ENCODE results near the gene E2F7. TPM values are rescaled to one million over a fixed set of nuclear protein-coding genes. Genes with fewer than 3 reads are reported as not detected.

Gene E2F7
- total and polyA plus RNA-seq, 2 of the 8 experiments (the other 6 are each of a cell fraction or from before 2014, with no cell fraction given), result 8.8 to 18.5 TPM

- no peak overlapping the region for H4K5ac ChIP-seq (ENCODE audit: insufficient read length, low read depth, low read length)
- H3K4me3 ChIP-seq (ENCODE audit: extremely low read depth in 1 of 4, insufficient read depth in 2 of 4, low read depth in 3 of 4, low read length in 4 of 4), result no peak overlapping the region
- no peak overlapping the region for H3K9ac ChIP-seq (replicated peaks in 1 of 4; ENCODE audit: extremely low read depth in 1 of 4, low read depth in 3 of 4, low read length in 3 of 4)
- no peak overlapping the region for H3K56ac ChIP-seq (replicated peaks; ENCODE audit: insufficient read length, low read depth, low read length)
- H3K23me2 ChIP-seq (ENCODE audit: low read depth, low read length), result no peaks in the 10 kb centered on the region
- POLR2A ChIA-PET (ENCODE audit: partially characterized antibody), result no interaction called here
- DNase-seq (ENCODE audit: low read depth in 1 of 2, low spot score in 2 of 2), result no peak
- CTCF ChIA-PET (ENCODE audit: partially characterized antibody), result interaction anchor here (2.3 kb wide), 1 partner anchor 16 kb away, joined by 5 read pairs; no protein-coding TSS in a partner anchor
- H3K27ac ChIP-seq (ENCODE audit: low read depth, low read length), result no peak overlapping the region
- H2BK15ac ChIP-seq (ENCODE audit: low read length), result no peak overlapping the region
- H3K18ac ChIP-seq (ENCODE audit: extremely low read depth, low read length), result no peak overlapping the region
- H3K4me2 ChIP-seq (ENCODE audit: insufficient read depth in 1 of 2, low read depth in 2 of 2, low read length in 2 of 2), result no peak overlapping the region
- H2BK20ac ChIP-seq (ENCODE audit: low read length), result no peak overlapping the region
- no peak for TF ChIP-seq EZH2 (IDR thresholded peaks at IDR 0.05; ENCODE audit: low read depth, low read length, severe bottlenecking)
- TF ChIP-seq BCL11A (IDR thresholded peaks at IDR 0.05; ENCODE audit: low read depth in 2 of 2, low read length in 2 of 2), result no peak
- no peak for TF ChIP-seq GABPA (IDR thresholded peaks at IDR 0.05; ENCODE audit: borderline replicate concordance, insufficient read depth, low read length)
- H4K20me1 ChIP-seq (replicated peaks in 1 of 2; ENCODE audit: control insufficient read depth in 1 of 2, insufficient read depth in 2 of 2, low read length in 2 of 2), result no peaks in the 10 kb centered on the region
- WGBS, 2 experiments (ENCODE audit: extremely low coverage in 1 of 2, insufficient coverage in 1 of 2, insufficient read length in 1 of 2, insufficient replicate concordance in 2 of 2, low coverage in 1 of 2, low lambda C conversion rate in 2 of 2, missing lambda C conversion rate in 1 of 2), result 93% methylated on average over 18 of the region's 26 CpGs; no CpG with 5 or more reads in 1 of the 2 experiments
- no peak overlapping the region for H2AK5ac ChIP-seq (ENCODE audit: low read depth, low read length)
- peaks cover 2 to 3% of the 10 kb centered on the region in 2 experiments for H3K9me3 ChIP-seq (ENCODE audit: insufficient read depth in 2 of 2, low read depth in 1 of 2, low read length in 1 of 2)
- no peaks in the 10 kb centered on the region for H3K4me1 ChIP-seq (replicated peaks in 1 of 4; ENCODE audit: control insufficient read depth in 3 of 4, insufficient read depth in 4 of 4, low read length in 3 of 4)
- no peaks in the 10 kb centered on the region for H3K36me3 ChIP-seq (ENCODE audit: control insufficient read depth in 2 of 4, insufficient read depth in 4 of 4, low read length in 3 of 4)
- no peak overlapping the region for H2AFZ ChIP-seq (ENCODE audit: low read length)
- no peak overlapping the region for H3K23ac ChIP-seq (ENCODE audit: insufficient read length)
- no peaks in the 10 kb centered on the region for H3K79me2 ChIP-seq (ENCODE audit: control insufficient read depth in 1 of 2, insufficient read depth in 2 of 2, low read length in 2 of 2)
- no peak overlapping the region for H3K4ac ChIP-seq (replicated peaks; ENCODE audit: insufficient read length, low read depth, low read length)
- H2BK5ac ChIP-seq (ENCODE audit: low read depth, low read length), result no peak overlapping the region
- no peak overlapping the region for H2BK120ac ChIP-seq (replicated peaks; ENCODE audit: low read depth, low read length)
- no peak for FAIRE-seq
- H3K14ac ChIP-seq (ENCODE audit: insufficient read length), result no peak overlapping the region
- H3K27me3 ChIP-seq (replicated peaks in 1 of 4; ENCODE audit: control insufficient read depth in 3 of 4, extremely low read depth in 1 of 4, insufficient read depth in 3 of 4, low read length in 3 of 4), result no peaks in the 10 kb centered on the region
- H2BK12ac ChIP-seq (ENCODE audit: low read depth, low read length), result no peak overlapping the region
- H4K8ac ChIP-seq (ENCODE audit: extremely low read depth, insufficient read depth, low read length), result no peak overlapping the region
- H4K91ac ChIP-seq (replicated peaks; ENCODE audit: insufficient read length, low read length), result no peak overlapping the region
- no peaks in the 10 kb centered on the region for H3K79me1 ChIP-seq (ENCODE audit: low read depth, low read length)
Measured at GRCh38 chr12:76984566-76984965, 80.8 kb downstream of the E2F7 start.

All from H1 (cell line).